A549 (cell line): ENCODE results near the gene CASQ1.

Experiments used
- CHD2 ChIP-seq: fragments of 150-350 bp; IDR thresholded peaks from 2 replicates; pipeline ENCODE4 v1.6.1; 2014; ENCODE audit warnings: low read length; ENCODE audit not compliant: partially characterized antibody
- CTCF ChIP-seq: fragments of >200 bp; sonication (Bioruptor Twin); formaldehyde crosslinking; IDR thresholded peaks from 3 replicates; pipeline ENCODE4 v1.5.1; 2016
- FOSL2 ChIP-seq, 2 experiments: fragments of 450-650 bp in 1 of 2; fragments of >200 bp in 1 of 2; sonication (Bioruptor Twin) in 1 of 2; formaldehyde crosslinking; IDR thresholded peaks; 2 replicates each; pipeline versions ENCODE4 v1.5.0 to v1.6.1; 2016 to 2020; ENCODE audit warnings: mild to moderate bottlenecking in 1 of 2, moderate library complexity in 1 of 2
- JUNB ChIP-seq: fragments of >200 bp; sonication (Bioruptor Twin); formaldehyde crosslinking; IDR thresholded peaks from 2 replicates; pipeline ENCODE4 v1.6.1; 2016
- MAX ChIP-seq: IDR thresholded peaks from 2 replicates; pipeline ENCODE4 v1.6.1; 2012
- MYC ChIP-seq: IDR thresholded peaks from 2 replicates; pipeline ENCODE4 v1.6.1; 2012; ENCODE audit warnings: mild to moderate bottlenecking, inconsistent platforms, low read length, improper control_type of control experiment, borderline replicate concordance
- POLR2AphosphoS2 ChIP-seq: conservative IDR thresholded peaks from 2 replicates; pipeline ENCODE4 v1.6.1; 2012; ENCODE audit warnings: low read length, improper control_type of control experiment, inconsistent platforms
- RAD21 ChIP-seq, 2 experiments: fragments of >200 bp in 1 of 2; sonication (Bioruptor Twin) in 1 of 2; formaldehyde crosslinking in 1 of 2; IDR thresholded peaks in 1 of 2; conservative IDR thresholded peaks in 1 of 2; 2 replicates in 1 of 2; 3 replicates in 1 of 2; pipeline ENCODE4 v1.6.1; 2012 to 2018; ENCODE audit warnings: inconsistent platforms in 1 of 2
- SREBF2 ChIP-seq: fragments of 450-650 bp; IDR thresholded peaks from 2 replicates; pipeline ENCODE4 v1.6.1; 2014; ENCODE audit warnings: mild to moderate bottlenecking, moderate library complexity
- USF2 ChIP-seq: fragments of 450-650 bp; IDR thresholded peaks from 2 replicates; pipeline ENCODE4 v1.6.1; 2014; ENCODE audit warnings: antibody characterized with exemption

- TF ChIP-seq USF2 (no peak), CTCF (no peak), POLR2AphosphoS2 (no peak), CHD2 (no peak), MYC (no peak), FOSL2 (IDR thresholded peaks at IDR 0.05) (no peak), FOSL2 (CRISPR knock-in tag; IDR thresholded peaks at IDR 0.05) (no peak), RAD21 (conservative IDR thresholded peaks at IDR 0.05 in 1 of 2, IDR thresholded peaks at IDR 0.05 in 1 of 2) (no peak), MAX (no peak), JUNB (no peak), SREBF2 (no peak)
Observed at GRCh38 chr1:160194737-160195059, 4.3 kb downstream of the CASQ1 start.
